ENCODE results near the gene CTIF. TPM values are rescaled to one million over a fixed set of nuclear protein-coding genes. Genes with fewer than 3 reads are reported as not detected.

CTIF gene
- total RNA-seq, 1 donor from 2014 or later = 81.9 TPM

DNA sequence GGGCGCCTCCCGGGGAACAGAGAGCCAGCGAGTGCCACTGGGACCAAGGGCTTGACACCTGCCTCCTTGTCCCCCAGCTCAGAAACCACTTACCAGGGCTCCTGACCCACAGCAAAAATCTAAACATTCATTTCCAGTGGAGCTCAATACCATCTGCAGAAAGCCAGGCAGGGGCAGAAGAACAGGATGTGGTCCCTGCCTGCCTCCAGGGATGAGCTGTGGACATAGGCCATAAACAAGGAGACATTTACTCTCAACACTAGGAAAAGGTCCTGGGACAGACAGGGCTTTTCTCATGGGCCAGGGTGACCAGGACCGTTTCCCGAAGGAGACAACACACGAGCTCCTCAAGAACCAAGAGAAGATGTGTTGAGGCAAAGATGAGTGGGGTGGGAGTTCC is 203.0 kb downstream of the CTIF start:
- intact Hi-C loops (cut with DNase I) = no loop called here
- ATAC-seq (no peak), DNase-seq (ENCODE audit: low spot score) (no peak)

GRCh38 chr18:48742304-48742703 is 203.5 kb downstream of the CTIF start:
- ATAC-seq (no peak), DNase-seq (ENCODE audit: low spot score) (no peak)
- intact Hi-C loops (cut with DNase I) = no loop called here

DNA sequence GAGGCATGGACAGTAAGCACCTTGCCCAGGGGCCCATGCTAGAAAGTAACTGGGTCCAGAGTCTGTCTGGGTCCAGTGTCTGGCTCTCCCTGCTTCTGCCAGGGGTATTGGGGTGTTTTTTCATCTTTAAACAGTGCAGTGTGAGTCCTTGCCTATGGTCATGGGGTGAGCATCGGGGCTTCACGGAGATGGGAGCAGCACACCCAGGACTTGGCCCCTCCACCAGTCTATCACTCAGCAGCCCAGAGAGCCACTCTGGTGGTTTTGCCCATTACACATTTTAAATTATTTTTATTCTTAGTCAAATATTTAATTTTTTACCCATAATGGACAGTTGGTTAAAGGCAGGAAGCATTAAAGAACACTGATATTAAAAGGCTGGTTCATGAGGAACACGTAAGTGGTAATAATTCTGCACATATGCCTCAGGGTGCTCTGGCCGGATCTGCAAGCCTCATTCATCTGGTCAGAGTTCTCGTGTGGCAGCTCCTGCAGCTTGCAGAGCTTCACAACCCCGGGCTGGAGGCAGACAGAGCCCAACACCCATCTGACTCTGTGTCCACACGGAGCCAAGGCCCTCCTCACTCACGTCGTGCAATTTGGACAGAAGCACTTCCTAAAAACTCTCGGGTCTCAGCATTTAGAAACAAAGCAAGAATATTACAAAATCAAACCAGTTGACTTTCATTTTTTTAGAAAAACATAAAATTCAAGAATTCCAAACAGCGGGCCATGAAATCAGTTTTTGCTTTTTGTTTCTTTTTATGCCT is 204.1 kb downstream of the CTIF start:
- intact Hi-C loops (cut with DNase I) = no loop called here
- ATAC-seq (peak; percentile 92), DNase-seq (ENCODE audit: low spot score) (peak; percentile 80)

DNA sequence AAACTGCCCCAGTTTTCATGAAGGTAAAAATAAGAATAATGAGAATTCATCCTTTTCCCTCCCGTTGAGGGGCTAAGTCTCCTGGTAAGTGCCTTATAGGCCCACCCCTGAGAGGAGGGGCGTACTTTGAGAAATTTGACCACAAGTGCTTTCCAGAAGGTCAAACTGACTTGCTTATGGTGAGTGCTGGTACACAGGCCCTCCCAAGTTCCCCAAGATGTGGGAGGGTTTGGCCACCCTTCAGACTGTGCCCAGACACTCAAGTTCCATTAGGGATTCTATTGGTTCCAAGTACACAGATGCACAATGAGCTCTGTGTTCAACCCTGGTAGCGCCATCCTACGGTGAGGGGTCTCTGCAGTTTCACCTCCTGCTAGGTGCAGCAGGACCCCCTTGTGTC is 205.1 kb downstream of the CTIF start:
- ATAC-seq (no peak), DNase-seq (ENCODE audit: low spot score) (no peak)
- intact Hi-C loops (cut with DNase I) = no loop called here

- DNase-seq (ENCODE audit: low spot score) = no peak
- intact Hi-C loops (cut with DNase I) = no loop called here
- ATAC-seq = no peak
These were observed 206.5 kb downstream of the CTIF start for GRCh38 chr18:48745293-48745692.

GRCh38 chr18:48749768-48750167 is 210.9 kb downstream of the CTIF start:
- intact Hi-C loops (cut with DNase I) = no loop called here
- DNase-seq (ENCODE audit: low spot score) = peak; percentile 84
- ATAC-seq = peak; percentile 92

DNA sequence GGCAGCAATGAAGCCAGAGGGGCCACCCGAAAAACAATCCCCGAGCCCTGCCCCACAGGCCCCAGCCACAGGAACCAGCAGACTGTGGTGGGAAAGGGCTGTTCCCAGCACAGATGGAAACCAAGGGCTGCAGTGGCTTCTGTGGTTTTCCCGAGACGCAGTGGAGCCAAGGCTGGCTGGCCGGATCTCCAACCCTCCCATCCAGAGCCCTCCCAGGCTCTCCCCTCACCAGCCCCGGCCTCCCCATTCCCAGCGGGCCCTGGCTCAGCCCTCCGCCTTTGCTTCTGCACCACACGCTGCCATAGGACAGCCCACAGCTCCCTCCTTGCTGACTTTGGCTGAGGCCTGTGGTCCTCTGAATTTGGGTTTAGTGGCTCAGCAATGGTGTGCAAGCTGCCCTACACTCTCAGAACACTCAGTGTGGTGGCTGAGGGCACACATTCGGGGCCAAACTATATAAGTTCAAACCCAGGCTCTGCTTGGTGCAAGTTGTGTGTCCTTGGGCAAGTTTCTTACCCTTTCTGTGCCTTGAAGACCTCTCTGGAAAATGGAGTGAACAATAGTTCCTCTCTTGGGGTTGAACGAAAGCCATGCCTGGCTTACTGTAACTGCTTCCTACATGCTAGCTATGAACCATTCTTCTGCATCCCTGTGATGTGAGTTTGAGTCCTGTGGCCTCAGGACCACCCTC is 211.8 kb downstream of the CTIF start:
- DNase-seq (ENCODE audit: low spot score) (peak; percentile 72), ATAC-seq (peak; percentile 66)
- intact Hi-C loops (cut with DNase I) = no loop called here

GRCh38 chr18:48751727-48752468 is 213.1 kb downstream of the CTIF start:
- no peak for ATAC-seq
- no peak for DNase-seq (ENCODE audit: low spot score)
- intact Hi-C loops (cut with DNase I) = no loop called here

DNA sequence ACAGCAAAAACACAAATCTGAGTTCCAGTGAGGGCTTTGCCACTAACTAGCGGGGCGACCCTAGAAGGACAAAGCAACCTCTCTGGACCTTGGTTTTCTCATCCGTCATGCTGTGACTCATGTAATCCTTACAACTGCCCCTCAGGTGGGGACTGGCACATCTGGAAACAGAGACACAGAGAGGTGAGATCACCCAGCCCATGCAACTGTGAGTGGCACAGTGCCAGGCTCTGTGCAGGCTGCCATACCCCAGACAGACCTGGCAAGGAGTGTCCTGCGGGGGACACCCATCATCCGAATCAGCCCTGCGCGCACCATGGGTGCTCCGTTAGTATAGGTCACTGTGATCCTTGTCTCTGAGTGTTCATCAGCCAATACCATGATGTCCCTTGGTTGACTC is 213.6 kb downstream of the CTIF start:
- no peak for ATAC-seq
- DNase-seq (ENCODE audit: low spot score) = no peak
- intact Hi-C loops (cut with DNase I) = no loop called here

DNA sequence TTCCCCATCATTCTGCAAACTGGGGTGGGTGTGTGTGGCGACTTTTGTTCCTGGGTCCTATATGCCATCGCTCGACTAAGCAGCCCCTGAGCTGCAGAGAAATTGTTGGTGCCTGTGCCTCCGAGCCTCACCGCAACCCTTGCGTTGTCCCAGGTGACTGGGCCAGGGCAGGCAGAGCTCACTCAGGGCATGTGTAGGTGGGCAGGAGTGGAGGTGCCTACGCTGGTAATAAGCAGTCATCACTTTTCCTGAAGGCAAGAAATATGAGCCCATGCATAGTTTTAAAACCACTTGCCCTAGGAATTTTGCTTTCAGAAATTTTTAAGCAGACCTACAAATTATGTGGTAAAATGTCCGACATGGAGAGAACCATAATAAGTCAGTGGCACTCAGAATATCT is 214.1 kb downstream of the CTIF start:
- no peak for DNase-seq (ENCODE audit: low spot score)
- no peak for ATAC-seq
- intact Hi-C loops (cut with DNase I) = no loop called here

DNA sequence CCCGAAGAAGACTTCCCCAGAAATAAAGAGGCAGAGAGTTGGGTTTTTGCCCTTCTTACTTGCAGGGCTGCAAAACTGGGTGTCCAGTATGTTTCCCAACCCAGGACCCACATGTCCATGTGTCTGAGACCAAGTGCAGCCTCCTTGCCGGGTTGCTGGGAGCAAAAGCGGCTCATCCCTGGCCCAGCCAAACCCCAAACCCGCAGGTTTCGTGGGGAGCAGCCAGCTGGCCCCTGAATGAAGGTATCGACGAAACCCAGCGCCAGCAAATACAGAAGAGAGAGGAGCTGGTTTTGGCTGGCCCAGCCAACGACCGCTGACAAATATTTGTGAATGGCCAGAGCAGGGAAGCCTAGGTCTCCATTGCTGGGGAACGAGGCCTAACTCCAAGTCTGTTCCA is 214.9 kb downstream of the CTIF start:
- ATAC-seq (peak; percentile 28), DNase-seq (ENCODE audit: low spot score) (peak; percentile 73)
- intact Hi-C loops (cut with DNase I) = no loop called here

DNA sequence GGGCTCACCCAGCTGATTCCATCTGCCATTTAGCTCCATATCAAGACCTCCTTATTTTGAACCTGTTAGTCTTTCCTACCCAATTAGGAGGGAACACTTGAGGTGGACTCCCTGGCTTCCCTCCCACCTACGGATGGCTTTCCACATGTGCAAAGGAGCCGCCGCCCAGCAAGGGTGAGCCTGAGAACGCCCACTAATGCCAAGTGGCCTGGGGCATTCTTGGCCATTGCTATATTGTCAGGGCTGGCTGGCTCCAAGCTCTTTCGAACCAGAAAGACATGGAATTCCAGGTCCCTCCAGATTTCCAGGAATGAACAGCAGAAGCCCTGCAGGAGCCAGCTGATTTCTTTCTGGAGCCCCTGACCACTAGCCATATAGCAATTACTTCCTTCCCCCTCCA is 215.7 kb downstream of the CTIF start:
- intact Hi-C loops (cut with DNase I) = no loop called here
- no peak for ATAC-seq
- DNase-seq (ENCODE audit: low spot score) = no peak

- ATAC-seq (no peak), DNase-seq (ENCODE audit: low spot score) (no peak)
- intact Hi-C loops (cut with DNase I) = no loop called here
These were observed 216.2 kb downstream of the CTIF start for GRCh38 chr18:48754993-48755473.

GRCh38 chr18:48756511-48757226 is 217.8 kb downstream of the CTIF start:
- no peak for DNase-seq (ENCODE audit: low spot score)
- no peak for ATAC-seq
- intact Hi-C loops (cut with DNase I) = no loop called here

GRCh38 chr18:48757367-48757766 is 218.5 kb downstream of the CTIF start:
- intact Hi-C loops (cut with DNase I) = no loop called here
- ATAC-seq = no peak

DNA sequence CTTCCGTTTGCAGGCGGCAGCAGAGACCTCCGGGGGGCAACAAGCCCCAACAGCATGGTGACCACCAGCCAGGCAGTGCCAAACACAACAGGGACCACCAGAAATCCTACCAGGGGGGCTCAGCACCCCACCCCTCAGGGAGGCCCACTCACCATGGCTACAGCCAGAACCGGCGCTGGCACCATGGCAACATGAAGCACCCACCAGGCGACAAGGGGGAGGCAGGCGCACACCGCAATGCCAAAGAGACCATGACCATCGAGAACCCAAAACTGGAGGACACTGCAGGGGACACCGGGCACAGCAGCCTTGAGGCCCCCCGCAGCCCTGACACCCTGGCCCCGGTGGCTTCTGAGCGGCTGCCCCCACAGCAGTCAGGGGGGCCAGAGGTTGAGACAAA is 219.1 kb downstream of the CTIF start:
- ATAC-seq = no peak
- intact Hi-C loops (cut with DNase I) = no loop called here
- DNase-seq (ENCODE audit: low spot score) = no peak

More at GRCh38 chr18:48757367-48757766, 218.5 kb downstream of the CTIF start:
- no peak for DNase-seq (ENCODE audit: low spot score)

DNA sequence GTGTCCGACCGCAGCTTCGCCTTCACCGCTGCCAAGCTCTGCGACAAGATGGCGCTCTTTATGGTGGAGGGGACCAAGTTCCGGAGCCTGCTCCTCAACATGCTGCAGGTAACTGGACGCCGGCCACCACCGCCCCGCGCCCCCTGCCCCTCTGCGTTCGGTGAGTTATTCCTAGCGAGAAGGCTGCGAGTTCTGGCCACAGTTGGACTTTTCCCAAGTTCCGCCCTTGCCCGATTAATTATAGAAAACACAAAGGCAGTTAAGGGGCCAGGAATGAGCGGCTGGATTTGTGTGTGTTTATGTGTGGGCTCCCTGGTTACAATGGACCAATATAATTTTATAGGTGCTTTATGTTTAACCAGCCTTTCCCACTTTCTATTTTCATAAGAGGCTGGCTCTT is 222.8 kb downstream of the CTIF start:
- intact Hi-C loops (cut with DNase I) = no loop called here

DNA sequence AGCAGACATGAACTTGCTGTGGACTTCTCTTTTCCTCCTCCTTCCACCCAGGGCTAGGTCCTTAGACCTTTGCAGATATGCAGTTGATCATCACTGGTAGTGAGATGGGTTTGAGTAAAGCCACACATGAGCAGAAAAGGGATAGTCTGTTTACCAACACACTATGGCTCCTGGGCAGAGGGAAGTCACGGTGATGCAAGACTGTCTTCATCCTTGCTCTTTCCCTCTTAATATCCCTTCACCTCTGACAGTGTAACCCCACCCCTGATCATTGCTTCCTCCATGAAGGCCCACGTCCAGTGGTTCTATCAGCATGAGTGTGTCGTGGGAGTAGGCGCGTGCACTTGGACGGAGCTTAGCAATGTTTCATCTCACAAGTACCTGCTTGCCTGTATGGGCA is 223.2 kb downstream of the CTIF start:
- ATAC-seq (no peak), DNase-seq (ENCODE audit: low spot score) (no peak)
- intact Hi-C loops (cut with DNase I) = no loop called here

More for the DNA sequence above, 222.8 kb downstream of the CTIF start:
- ATAC-seq (no peak), DNase-seq (ENCODE audit: low spot score) (no peak)

All from sciatic nerve (tissue), 2 donors.